HepG2 (cell line): ENCODE data around the gene USP15. TPM values are rescaled to one million over a fixed set of nuclear protein-coding genes. Genes with fewer than 3 reads are reported as not detected.
A peak's percentile ranks its signal among the peaks of the same experiment; 100 is the strongest.

Experiments
- ATF3 ChIP-seq: sonication (generic); formaldehyde crosslinking; IDR thresholded peaks from 2 replicates; pipeline ENCODE4 v1.4.0; 2020; ENCODE audit warnings: missing genetic modification reagents
- CHCHD3 ChIP-seq: sonication (generic); formaldehyde crosslinking; IDR thresholded peaks from 2 replicates; pipeline ENCODE4 v1.8.0; 2022; ENCODE audit warnings: mild to moderate bottlenecking, missing genetic modification reagents, moderate library complexity
- DDIT3 ChIP-seq: sonication (generic); formaldehyde crosslinking; IDR thresholded peaks from 2 replicates; pipeline ENCODE4 v1.4.0; 2020; ENCODE audit warnings: mild to moderate bottlenecking, missing genetic modification reagents
- DR1 ChIP-seq: sonication (generic); formaldehyde crosslinking; IDR thresholded peaks from 2 replicates; pipeline ENCODE4 v1.8.0; 2021; ENCODE audit warnings: mild to moderate bottlenecking, missing genetic modification reagents, inconsistent platforms
- EEA1 ChIP-seq: sonication (generic); formaldehyde crosslinking; IDR thresholded peaks from 2 replicates; pipeline ENCODE4 v1.5.1; 2020; ENCODE audit warnings: mild to moderate bottlenecking, missing genetic modification reagents, borderline replicate concordance
- FOSL2 ChIP-seq: sonication (generic); formaldehyde crosslinking; IDR thresholded peaks from 2 replicates; pipeline ENCODE4 v1.4.0; 2020; ENCODE audit warnings: missing genetic modification reagents
- GFI1 ChIP-seq: sonication (generic); formaldehyde crosslinking; IDR thresholded peaks from 2 replicates; pipeline ENCODE4 v1.5.0; 2020; ENCODE audit warnings: missing genetic modification reagents, mild to moderate bottlenecking, borderline replicate concordance
- MTF2 ChIP-seq: sonication (generic); formaldehyde crosslinking; IDR thresholded peaks from 2 replicates; pipeline ENCODE4 v1.5.0; 2020; ENCODE audit warnings: missing genetic modification reagents, borderline replicate concordance
- PAWR ChIP-seq: sonication (generic); formaldehyde crosslinking; IDR thresholded peaks from 2 replicates; pipeline ENCODE4 v1.4.0; 2020; ENCODE audit warnings: missing genetic modification reagents, mild to moderate bottlenecking, borderline replicate concordance
- RBFOX2 ChIP-seq: fragments of 200-400 bp; formaldehyde crosslinking; IDR thresholded peaks from 2 replicates; pipeline ENCODE4 v1.6.1; 2017; ENCODE audit warnings: low read depth, mild to moderate bottlenecking, low read length
- RNF219 ChIP-seq: sonication (generic); formaldehyde crosslinking; IDR thresholded peaks from 2 replicates; pipeline ENCODE4 v1.5.0; 2020; ENCODE audit warnings: mild to moderate bottlenecking, missing genetic modification reagents
- SNRNP70 ChIP-seq: fragments of 200-400 bp; formaldehyde crosslinking; IDR thresholded peaks from 2 replicates; pipeline ENCODE4 v1.6.1; 2017; ENCODE audit warnings: mild to moderate bottlenecking, low read depth, low read length, moderate library complexity
- SP5 ChIP-seq: IDR thresholded peaks from 2 replicates; pipeline ENCODE4 v1.6.1; 2016; ENCODE audit warnings: low read depth, borderline replicate concordance
- UBTF ChIP-seq: sonication (generic); formaldehyde crosslinking; IDR thresholded peaks from 2 replicates; pipeline ENCODE4 v1.4.0; 2020; ENCODE audit warnings: mild to moderate bottlenecking, missing genetic modification reagents
- ZEB1 ChIP-seq: IDR thresholded peaks from 2 replicates; pipeline ENCODE4 v1.6.1; 2012; ENCODE audit warnings: mild to moderate bottlenecking, low read depth, inconsistent platforms; ENCODE audit not compliant: insufficient replicate concordance
- ZFP41 ChIP-seq: sonication (generic); formaldehyde crosslinking; IDR thresholded peaks from 2 replicates; pipeline ENCODE4 v1.4.0; 2020; ENCODE audit warnings: mild to moderate bottlenecking, missing genetic modification reagents, borderline replicate concordance
- ZNF280B ChIP-seq: sonication (generic); formaldehyde crosslinking; IDR thresholded peaks from 2 replicates; pipeline ENCODE4 v1.5.0; 2020; ENCODE audit warnings: missing genetic modification reagents, mild to moderate bottlenecking, borderline replicate concordance
- ZNF549 ChIP-seq: sonication (generic); formaldehyde crosslinking; IDR thresholded peaks from 2 replicates; pipeline ENCODE4 v1.5.0; 2020; ENCODE audit warnings: missing genetic modification reagents
- ZNF761 ChIP-seq: sonication (generic); formaldehyde crosslinking; conservative IDR thresholded peaks from 2 replicates; pipeline ENCODE4 v1.4.0; 2020; ENCODE audit warnings: mild to moderate bottlenecking, missing genetic modification reagents
- ZNF768 ChIP-seq: sonication (generic); formaldehyde crosslinking; IDR thresholded peaks from 2 replicates; pipeline ENCODE4 v1.4.0; 2020; ENCODE audit warnings: missing genetic modification reagents
- ZNF777 ChIP-seq: sonication (generic); formaldehyde crosslinking; IDR thresholded peaks from 2 replicates; pipeline ENCODE4 v1.4.0; 2020; ENCODE audit warnings: missing genetic modification reagents
- ZNF878 ChIP-seq: sonication (generic); formaldehyde crosslinking; IDR thresholded peaks from 2 replicates; pipeline ENCODE4 v1.8.1; 2023; ENCODE audit warnings: mild to moderate bottlenecking, missing genetic modification reagents, moderate library complexity
- polyA plus RNA-seq, 8 experiments: library from polyadenylated mRNA; depleted of rRNA in 3 of 8; stranded (reverse) in 7 of 8; unstranded in 1 of 8; fragments of >200 nt; fragmentation: Illumina TruSeq in 4 of 8; extraction: Trizol in 4 of 8; gene quantifications; 2 replicates each; pipeline versions ENCODE4 v1.2.1 to v1.2.3, GENCODE V29; 2011 to 2016; ENCODE audit warnings: low read depth in 4 of 8, missing spikeins in 1 of 8, mixed read lengths in 1 of 8; ENCODE audit not compliant: insufficient read depth in 1 of 8
- total RNA-seq, 5 experiments: library from RNA; depleted of rRNA; stranded (reverse); fragments of >200 nt; fragmentation: Illumina TruSeq; extraction: Trizol; gene quantifications; 2 replicates each; pipeline ENCODE4 v1.2.3, GENCODE V29; 2016; ENCODE audit warnings: low read depth in 1 of 5

Gene USP15
- total and polyA plus RNA-seq, 2 of the 13 experiments (the other 11 are each of a cell fraction or from before 2014, with no cell fraction given), result 17.3 to 51.7 TPM

GRCh38 chr12:62259993-62260732 is at the start of gene USP15 (continued):
- peak; percentile 88 for TF ChIP-seq UBTF (CRISPR knock-in tag)
- TF ChIP-seq ZNF761 (CRISPR knock-in tag), result peak; percentile 97
- TF ChIP-seq PAWR (CRISPR knock-in tag), result peak; percentile 92; the same call in 1 of the 2 replicates
- TF ChIP-seq GFI1 (CRISPR knock-in tag), result peak; percentile 85
- peak; percentile 42; the same call in 1 of the 2 replicates for TF ChIP-seq ZFP41
- peak; percentile 90 for TF ChIP-seq RBFOX2
- TF ChIP-seq SP5 (CRISPR knock-in tag), result peak; percentile 64; the same call in 1 of the 2 replicates
- TF ChIP-seq CHCHD3 (CRISPR knock-in tag), result peak; percentile 75; the same call in 1 of the 2 replicates
- peak; percentile 63; the same call in 1 of the 2 replicates for TF ChIP-seq ZNF280B (CRISPR knock-in tag)
- no peak; the same call in 1 of the 2 replicates for TF ChIP-seq ATF3 (CRISPR knock-in tag)
- peak; percentile 45 for TF ChIP-seq ZNF777 (CRISPR knock-in tag)
- no peak for TF ChIP-seq FOSL2 (CRISPR knock-in tag)
- TF ChIP-seq ZEB1, result no peak
- TF ChIP-seq DDIT3 (CRISPR knock-in tag), result no peak
- no peak for TF ChIP-seq ZNF878
- TF ChIP-seq DR1 (CRISPR knock-in tag), result peak; percentile 26
- no peak for TF ChIP-seq SNRNP70
- no peak; the same call in 1 of the 2 replicates for TF ChIP-seq EEA1 (CRISPR knock-in tag)
- TF ChIP-seq MTF2 (CRISPR knock-in tag), result peak; percentile 94; the same call in 1 of the 2 replicates
- peak; percentile 60; the same call in 1 of the 2 replicates for TF ChIP-seq ZNF768 (CRISPR knock-in tag)
- peak; percentile 95 for TF ChIP-seq RNF219 (CRISPR knock-in tag)
- TF ChIP-seq ZNF549 (CRISPR knock-in tag), result no peak
